ENCODE measurements around the gene RAB29.
"Not testable (repeated sequence)": the region's sequence is repeated elsewhere in the genome, so short reads cannot be mapped to it uniquely, and the experiment has no call there.

RAB29 gene
- long read RNA-seq, transcript RAB29-203 (5 exons, 1,157 nt), result major isoform, 27 of 59 reads
- long read RNA-seq, transcript RAB29-201 (6 exons, 1,723 nt), result minor isoform, 5 of 59 reads
- long read RNA-seq, partial matches to known transcripts, result 1 of 59 reads
- long read RNA-seq, other reads (novel, unspliced or antisense), result 20 of 59 reads

DNA sequence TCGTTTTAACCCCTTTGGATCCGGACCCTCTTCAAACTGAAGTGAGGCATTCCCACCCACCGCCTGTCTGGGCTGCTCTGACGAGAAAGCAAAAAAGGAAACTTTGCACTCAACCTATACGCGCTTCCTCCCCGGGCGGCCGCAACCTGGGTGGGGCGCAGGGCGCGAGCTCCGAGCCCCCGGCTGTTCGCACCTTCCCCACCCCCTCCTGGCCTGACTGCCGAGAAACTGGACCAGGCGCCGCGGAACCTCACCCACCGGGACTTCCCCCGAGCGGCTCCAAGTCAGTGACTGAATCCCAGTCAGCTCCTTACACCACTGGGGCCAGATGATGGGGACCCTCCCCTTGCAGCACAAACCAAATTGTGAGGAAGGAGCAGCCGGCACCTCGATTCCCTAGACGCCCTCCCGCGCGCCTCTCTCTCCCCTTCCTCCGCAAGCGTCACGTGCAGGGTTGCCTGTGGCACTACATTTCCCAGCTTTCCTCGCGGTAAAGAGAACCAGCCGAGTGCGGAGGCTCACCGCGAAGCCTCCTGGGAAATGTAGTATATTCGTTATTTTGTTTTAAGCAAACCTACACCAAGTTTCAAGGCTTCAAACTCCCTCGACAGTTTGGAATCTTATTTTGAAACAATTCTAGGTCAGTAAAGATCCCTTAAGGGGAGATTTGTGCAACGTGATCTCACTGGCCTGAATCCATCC lies at the start of gene RAB29:
Gene RAB29, minus strand, starts transcription at position 468 of the 702 bp plus-strand sequence. CDS start 526 bp downstream, outside the sequence.
- DNase-seq (ENCODE audit: low read depth in 1 of 2, low spot score in 1 of 2), result peak; percentile 73 to 85

DNA sequence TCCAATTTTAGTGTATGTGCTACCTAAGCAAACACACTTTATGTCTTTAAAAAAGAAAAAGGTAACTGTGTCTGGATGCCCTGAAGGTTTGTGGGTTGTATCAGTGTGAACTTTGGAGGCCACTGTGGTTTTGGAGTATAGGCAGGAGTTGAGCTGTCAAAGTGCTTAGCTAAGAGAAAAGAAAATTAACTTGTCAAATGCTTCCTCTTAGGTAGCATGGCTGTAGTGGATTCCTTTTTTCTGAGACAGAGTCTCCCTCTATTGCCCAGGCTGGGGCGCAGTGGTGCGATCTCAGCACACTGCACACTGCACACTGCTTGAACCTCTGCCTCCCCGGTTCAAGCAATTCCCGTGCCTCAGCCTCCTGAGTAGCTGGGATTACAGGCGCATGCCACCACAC lies 48.9 kb upstream of the RAB29 start:
- Histone ChIP-seq H3K4me3 (replicated peaks; ENCODE audit: insufficient read depth, low read length) (no peak overlapping the region), H3K27ac (replicated peaks) (no peak overlapping the region), H3K27me3 (ENCODE audit: insufficient read depth, poor library complexity, severe bottlenecking) (peaks cover 16% of the 10 kb centered on the region)
- no peak for DNase-seq (ENCODE audit: low read depth in 1 of 2, low spot score in 1 of 2)
- no peak for TF ChIP-seq SPI1 (IDR thresholded peaks at IDR 0.05; ENCODE audit: borderline replicate concordance, low read depth)
- TF ChIP-seq CTCF (IDR thresholded peaks at IDR 0.05; ENCODE audit: insufficient read depth, low read length), result no peak
- TF ChIP-seq, protein P1, sequence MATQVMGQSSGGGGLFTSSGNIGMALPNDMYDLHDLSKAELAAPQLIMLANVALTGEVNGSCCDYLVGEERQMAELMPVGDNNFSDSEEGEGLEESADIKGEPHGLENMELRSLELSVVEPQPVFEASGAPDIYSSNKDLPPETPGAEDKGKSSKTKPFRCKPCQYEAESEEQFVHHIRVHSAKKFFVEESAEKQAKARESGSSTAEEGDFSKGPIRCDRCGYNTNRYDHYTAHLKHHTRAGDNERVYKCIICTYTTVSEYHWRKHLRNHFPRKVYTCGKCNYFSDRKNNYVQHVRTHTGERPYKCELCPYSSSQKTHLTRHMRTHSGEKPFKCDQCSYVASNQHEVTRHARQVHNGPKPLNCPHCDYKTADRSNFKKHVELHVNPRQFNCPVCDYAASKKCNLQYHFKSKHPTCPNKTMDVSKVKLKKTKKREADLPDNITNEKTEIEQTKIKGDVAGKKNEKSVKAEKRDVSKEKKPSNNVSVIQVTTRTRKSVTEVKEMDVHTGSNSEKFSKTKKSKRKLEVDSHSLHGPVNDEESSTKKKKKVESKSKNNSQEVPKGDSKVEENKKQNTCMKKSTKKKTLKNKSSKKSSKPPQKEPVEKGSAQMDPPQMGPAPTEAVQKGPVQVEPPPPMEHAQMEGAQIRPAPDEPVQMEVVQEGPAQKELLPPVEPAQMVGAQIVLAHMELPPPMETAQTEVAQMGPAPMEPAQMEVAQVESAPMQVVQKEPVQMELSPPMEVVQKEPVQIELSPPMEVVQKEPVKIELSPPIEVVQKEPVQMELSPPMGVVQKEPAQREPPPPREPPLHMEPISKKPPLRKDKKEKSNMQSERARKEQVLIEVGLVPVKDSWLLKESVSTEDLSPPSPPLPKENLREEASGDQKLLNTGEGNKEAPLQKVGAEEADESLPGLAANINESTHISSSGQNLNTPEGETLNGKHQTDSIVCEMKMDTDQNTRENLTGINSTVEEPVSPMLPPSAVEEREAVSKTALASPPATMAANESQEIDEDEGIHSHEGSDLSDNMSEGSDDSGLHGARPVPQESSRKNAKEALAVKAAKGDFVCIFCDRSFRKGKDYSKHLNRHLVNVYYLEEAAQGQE (IDR thresholded peaks at IDR 0.05; ENCODE audit: insufficient replicate concordance, low read depth), result no peak

More for the DNA sequence above, at the start of gene RAB29:
- Histone ChIP-seq H3K27ac (replicated peaks) (peak within 1 kb of the TSS; percentile 63), H3K4me3 (replicated peaks; ENCODE audit: insufficient read depth, low read length) (peak within 1 kb of the TSS; percentile 68), H3K27me3 (ENCODE audit: insufficient read depth, poor library complexity, severe bottlenecking) (no peaks in the 10 kb centered on the region)
- TF ChIP-seq GABPA (IDR thresholded peaks at IDR 0.05; ENCODE audit: low read depth) (no peak), POLR2AphosphoS5 (IDR thresholded peaks at IDR 0.05; ENCODE audit: low read depth) (no peak), CTCF (IDR thresholded peaks at IDR 0.05; ENCODE audit: insufficient read depth, low read length) (no peak), SPI1 (IDR thresholded peaks at IDR 0.05; ENCODE audit: borderline replicate concordance, low read depth) (peak; percentile 36; the same call in 1 of the 2 replicates)
- TF ChIP-seq, protein P1 (IDR thresholded peaks at IDR 0.05; ENCODE audit: insufficient replicate concordance, low read depth), result no peak

GRCh38 chr1:205823260-205823659 lies 48.0 kb upstream of the RAB29 start:
- DNase-seq (ENCODE audit: low read depth in 1 of 2, low spot score in 1 of 2); H3K27ac ChIP-seq (replicated peaks); H3K4me3 ChIP-seq (replicated peaks; ENCODE audit: insufficient read depth, low read length): not testable (repeated sequence)
- H3K27me3 ChIP-seq (ENCODE audit: insufficient read depth, poor library complexity, severe bottlenecking), result peaks cover 16% of the 10 kb centered on the region

GRCh38 chr1:205822397-205822796 lies 47.1 kb upstream of the RAB29 start:
- no peak for DNase-seq (ENCODE audit: low read depth in 1 of 2, low spot score in 1 of 2)
- Histone ChIP-seq H3K27me3 (ENCODE audit: insufficient read depth, poor library complexity, severe bottlenecking) (peaks cover 13% of the 10 kb centered on the region), H3K27ac (replicated peaks) (no peak overlapping the region), H3K4me3 (replicated peaks; ENCODE audit: insufficient read depth, low read length) (no peak overlapping the region)
- TF ChIP-seq CTCF (IDR thresholded peaks at IDR 0.05; ENCODE audit: insufficient read depth, low read length), result no peak
- TF ChIP-seq POLR2AphosphoS5 (IDR thresholded peaks at IDR 0.05; ENCODE audit: low read depth), result no peak
- TF ChIP-seq SPI1 (IDR thresholded peaks at IDR 0.05; ENCODE audit: borderline replicate concordance, low read depth), result no peak
- TF ChIP-seq GABPA (IDR thresholded peaks at IDR 0.05; ENCODE audit: low read depth), result no peak
- TF ChIP-seq, protein P1 (IDR thresholded peaks at IDR 0.05; ENCODE audit: insufficient replicate concordance, low read depth), result no peak
